Activated B cell treated with CpG ODN at 0.5 μM for 24 hours (primary cell): Measurements from ENCODE around the gene MSTN. TPM values are rescaled to one million over a fixed set of nuclear protein-coding genes. Genes with fewer than 3 reads are reported as not detected.

Experiments used
- ATAC-seq: fragments of 200-7000 bp; cut with Tn5 transposase; one replicate; pipeline ENCODE4 v1.10.0; 2021; ENCODE audit warnings: low read depth, mild to moderate bottlenecking, moderate library complexity
- CTCF ChIA-PET: fragments of 350-600 bp; sonication (Branson Sonifier 250); formaldehyde crosslinking; loops from one replicate; lab custom pipeline; 2021; ENCODE audit warnings: antibody characterized with exemption; lab: Charles Lee
- POLR2A ChIA-PET: fragments of 350-600 bp; sonication (Branson Sonifier 250); formaldehyde crosslinking; loops from one replicate; lab custom pipeline; 2021; ENCODE audit warnings: antibody characterized with exemption; lab: Charles Lee
- DNase-seq: peaks from one replicate; pipeline ENCODE4 v3.0.0; 2022
- H3K27ac Mint-ChIP-seq: one replicate; pipeline ENCODE4 v1.8.0; 2020; ENCODE audit warnings: mixed read lengths
- H3K27me3 Mint-ChIP-seq: one replicate; pipeline ENCODE4 v1.8.0; 2021; ENCODE audit warnings: mixed read lengths
- H3K36me3 Mint-ChIP-seq: one replicate; pipeline ENCODE4 v1.8.0; 2021; ENCODE audit warnings: low read depth, mixed read lengths
- H3K4me1 Mint-ChIP-seq: one replicate; pipeline ENCODE4 v1.8.0; 2021; ENCODE audit warnings: mixed read lengths
- H3K4me3 Mint-ChIP-seq: one replicate; pipeline ENCODE4 v1.8.0; 2020; ENCODE audit warnings: mild to moderate bottlenecking, mixed read lengths
- H3K9me3 Mint-ChIP-seq: one replicate; pipeline ENCODE4 v1.8.0; 2020; ENCODE audit warnings: mixed read lengths
- intact Hi-C: fragments of 100-400 bp; cut with micrococcal nuclease; formaldehyde crosslinking; loops from one replicate; pipeline ENCODE4 v1.15.1; 2024
- total RNA-seq: library from RNA; stranded (reverse); gene quantifications from 2 replicates; pipeline ENCODE4 v1.2.3, GENCODE V29; 2022
- TF ChIP-seq, protein P1 (sequence below): fragments of 200-600 bp; IDR thresholded peaks from one replicate; pipeline ENCODE4 v1.8.0; 2022; ENCODE audit warnings: antibody characterized with exemption, mild to moderate bottlenecking

The MSTN gene
- total RNA-seq, 1 donor from 2014 or later: not detected

DNA sequence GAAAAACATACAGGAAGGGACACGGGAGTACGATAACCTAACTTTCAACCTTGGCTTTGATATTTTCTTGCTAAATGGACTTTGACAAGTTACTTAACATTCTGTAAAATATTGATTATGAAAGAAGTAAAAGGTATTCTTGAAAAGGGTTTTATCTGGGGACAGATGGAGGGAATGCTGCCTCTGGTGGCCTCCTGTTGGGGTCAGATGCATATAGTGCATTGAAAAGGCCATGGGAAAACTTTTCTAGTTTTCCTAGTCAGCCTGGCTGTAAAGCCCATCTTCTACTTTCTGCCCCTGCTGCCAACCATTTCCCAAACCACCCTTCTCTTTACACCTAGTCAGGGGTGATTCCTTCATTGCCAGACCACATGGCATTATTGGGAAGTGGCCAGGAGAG, 22.2 kb upstream of the MSTN start:
- no peak for ATAC-seq
- H3K27ac Mint-ChIP-seq: no peak overlapping the region
- intact Hi-C loops: loop anchor here (5.0 kb wide), 1 partner anchor 38 kb away; no protein-coding TSS in a partner anchor
- POLR2A ChIA-PET: no interaction called here
- H3K9me3 Mint-ChIP-seq: no peaks in the 10 kb centered on the region
- H3K27me3 Mint-ChIP-seq: peaks cover 8% of the 10 kb centered on the region
- H3K36me3 Mint-ChIP-seq: no peaks in the 10 kb centered on the region
- TF ChIP-seq, protein P1, sequence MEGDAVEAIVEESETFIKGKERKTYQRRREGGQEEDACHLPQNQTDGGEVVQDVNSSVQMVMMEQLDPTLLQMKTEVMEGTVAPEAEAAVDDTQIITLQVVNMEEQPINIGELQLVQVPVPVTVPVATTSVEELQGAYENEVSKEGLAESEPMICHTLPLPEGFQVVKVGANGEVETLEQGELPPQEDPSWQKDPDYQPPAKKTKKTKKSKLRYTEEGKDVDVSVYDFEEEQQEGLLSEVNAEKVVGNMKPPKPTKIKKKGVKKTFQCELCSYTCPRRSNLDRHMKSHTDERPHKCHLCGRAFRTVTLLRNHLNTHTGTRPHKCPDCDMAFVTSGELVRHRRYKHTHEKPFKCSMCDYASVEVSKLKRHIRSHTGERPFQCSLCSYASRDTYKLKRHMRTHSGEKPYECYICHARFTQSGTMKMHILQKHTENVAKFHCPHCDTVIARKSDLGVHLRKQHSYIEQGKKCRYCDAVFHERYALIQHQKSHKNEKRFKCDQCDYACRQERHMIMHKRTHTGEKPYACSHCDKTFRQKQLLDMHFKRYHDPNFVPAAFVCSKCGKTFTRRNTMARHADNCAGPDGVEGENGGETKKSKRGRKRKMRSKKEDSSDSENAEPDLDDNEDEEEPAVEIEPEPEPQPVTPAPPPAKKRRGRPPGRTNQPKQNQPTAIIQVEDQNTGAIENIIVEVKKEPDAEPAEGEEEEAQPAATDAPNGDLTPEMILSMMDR: no peak
- H3K4me3 Mint-ChIP-seq: no peak overlapping the region
- CTCF ChIA-PET: no interaction called here
- no peak for DNase-seq
- no peaks in the 10 kb centered on the region for H3K4me1 Mint-ChIP-seq

GRCh38 chr2:190082118-190082517, 19.6 kb upstream of the MSTN start:
- ATAC-seq (no peak), DNase-seq (no peak)
- intact Hi-C loops: no loop called here
- Mint-ChIP-seq H3K36me3 (no peaks in the 10 kb centered on the region), H3K9me3 (no peaks in the 10 kb centered on the region), H3K27ac (no peak overlapping the region), H3K4me1 (no peaks in the 10 kb centered on the region), H3K4me3 (no peak overlapping the region), H3K27me3 (peaks cover 8% of the 10 kb centered on the region)
- CTCF ChIA-PET: no interaction called here
- TF ChIP-seq, protein P1: no peak
- POLR2A ChIA-PET: no interaction called here

DNA sequence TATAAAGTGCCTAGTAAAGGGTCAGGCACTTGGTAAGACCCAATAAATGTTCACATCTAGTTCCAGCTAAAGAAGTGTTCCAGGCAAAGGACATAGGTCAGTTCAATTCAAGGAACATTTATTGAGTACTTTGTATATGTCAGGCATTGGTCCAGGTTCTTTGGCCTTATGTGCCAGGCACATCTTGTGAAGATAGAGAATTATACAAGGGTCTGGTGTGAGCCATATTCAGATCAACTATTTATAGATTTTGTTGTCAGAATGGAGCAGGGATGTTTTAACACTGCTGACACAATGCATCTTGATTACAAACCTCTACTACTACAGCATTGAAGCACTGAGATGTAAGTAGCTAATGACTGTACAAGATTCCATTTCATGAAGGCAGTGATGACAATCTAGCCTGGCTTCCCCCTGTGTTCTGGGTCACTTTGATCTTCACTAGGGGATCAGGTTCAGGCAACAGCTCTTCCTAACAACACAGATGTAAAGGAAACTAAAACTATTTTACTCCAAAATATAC, 18.1 kb upstream of the MSTN start:
- Mint-ChIP-seq H3K4me1 (no peaks in the 10 kb centered on the region), H3K9me3 (no peaks in the 10 kb centered on the region), H3K4me3 (no peak overlapping the region), H3K36me3 (no peaks in the 10 kb centered on the region), H3K27me3 (peaks cover 8% of the 10 kb centered on the region), H3K27ac (no peak overlapping the region)
- intact Hi-C loops: no loop called here
- ChIA-PET CTCF (interaction anchor here (1.2 kb wide), 1 partner anchor 9 kb away, joined by 4 read pairs; no protein-coding TSS in a partner anchor), POLR2A (no interaction called here)
- TF ChIP-seq, protein P1: no peak
- DNase-seq (no peak), ATAC-seq (no peak)

DNA sequence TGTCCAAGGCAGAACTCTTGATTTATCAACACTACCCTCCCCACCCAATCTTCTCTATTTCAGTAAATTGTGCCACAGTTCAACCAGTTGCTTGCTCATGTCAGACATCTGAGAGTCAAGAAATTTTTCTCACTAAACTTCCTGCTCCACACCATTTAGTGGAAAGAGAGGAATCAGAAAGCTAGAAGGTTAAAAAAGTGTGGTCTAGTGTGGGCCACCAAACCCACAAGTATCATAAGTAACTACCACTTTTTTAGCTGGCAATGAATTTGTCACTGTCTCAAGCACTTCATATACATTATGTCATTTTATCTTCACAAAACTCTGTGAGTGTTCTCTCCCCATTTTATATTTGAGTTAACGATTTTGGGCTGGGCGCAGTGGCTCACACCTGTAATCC, 16.6 kb upstream of the MSTN start:
- intact Hi-C loops: no loop called here
- H3K27me3 Mint-ChIP-seq: peaks cover 8% of the 10 kb centered on the region
- ChIA-PET POLR2A (no interaction called here), CTCF (interaction anchor here (1.2 kb wide), 1 partner anchor 10 kb away, joined by 4 read pairs; no protein-coding TSS in a partner anchor)
- H3K9me3 Mint-ChIP-seq: peaks cover 3% of the 10 kb centered on the region
- H3K4me1 Mint-ChIP-seq: no peaks in the 10 kb centered on the region
- no peak overlapping the region for H3K4me3 Mint-ChIP-seq
- DNase-seq: no peak
- H3K36me3 Mint-ChIP-seq: no peaks in the 10 kb centered on the region
- TF ChIP-seq, protein P1: no peak
- ATAC-seq: no peak
- H3K27ac Mint-ChIP-seq: no peak overlapping the region

- DNase-seq (no peak), ATAC-seq (no peak)
- no peak overlapping the region for H3K4me3 Mint-ChIP-seq
- H3K27ac Mint-ChIP-seq: no peak overlapping the region
- no peaks in the 10 kb centered on the region for H3K36me3 Mint-ChIP-seq
- H3K4me1 Mint-ChIP-seq: no peaks in the 10 kb centered on the region
- TF ChIP-seq, protein P1: no peak
- ChIA-PET POLR2A (no interaction called here), CTCF (no interaction called here)
- peaks cover 3% of the 10 kb centered on the region for H3K27me3 Mint-ChIP-seq
- H3K9me3 Mint-ChIP-seq: peaks cover 3% of the 10 kb centered on the region
- intact Hi-C loops: no loop called here
Measured at GRCh38 chr2:190075623-190076022, 13.1 kb upstream of the MSTN start.
